ENCODE measurements around the gene PGM2L1. TPM values are rescaled to one million over a fixed set of nuclear protein-coding genes. Genes with fewer than 3 reads are reported as not detected.

Gene PGM2L1
- total RNA-seq, 1 donor from 2014 or later, result 97.2 TPM

GRCh38 chr11:74322667-74323066, 75.6 kb downstream of the PGM2L1 start:
- no peak overlapping the region for H3K4me3 Mint-ChIP-seq (ENCODE audit: unreplicated experiment)
- no peaks in the 10 kb centered on the region for H3K9me3 Mint-ChIP-seq (ENCODE audit: unreplicated experiment)
- no peak overlapping the region for H3K27ac Mint-ChIP-seq (ENCODE audit: unreplicated experiment)
- DNase-seq, result no peak
- H3K4me1 Mint-ChIP-seq (ENCODE audit: low read depth, unreplicated experiment), result peaks cover 16% of the 10 kb centered on the region
- no peaks in the 10 kb centered on the region for H3K27me3 Mint-ChIP-seq (ENCODE audit: unreplicated experiment)
- peaks cover 5% of the 10 kb centered on the region for H3K36me3 Mint-ChIP-seq (ENCODE audit: unreplicated experiment)
- TF ChIP-seq CTCF (IDR thresholded peaks at IDR 0.05; ENCODE audit: partially characterized antibody, unreplicated experiment), result no peak

- Mint-ChIP-seq H3K27me3 (ENCODE audit: unreplicated experiment) (no peaks in the 10 kb centered on the region), H3K27ac (ENCODE audit: unreplicated experiment) (no peak overlapping the region), H3K9me3 (ENCODE audit: unreplicated experiment) (no peaks in the 10 kb centered on the region), H3K4me3 (ENCODE audit: unreplicated experiment) (no peak overlapping the region), H3K36me3 (ENCODE audit: unreplicated experiment) (no peaks in the 10 kb centered on the region), H3K4me1 (ENCODE audit: low read depth, unreplicated experiment) (peaks cover 14% of the 10 kb centered on the region)
- peak; percentile 41 for DNase-seq
- TF ChIP-seq CTCF (IDR thresholded peaks at IDR 0.05; ENCODE audit: partially characterized antibody, unreplicated experiment), result peak; percentile 60
Observed at GRCh38 chr11:74321487-74322188, 76.6 kb downstream of the PGM2L1 start.

- Mint-ChIP-seq H3K27ac (ENCODE audit: unreplicated experiment) (no peak overlapping the region), H3K4me1 (ENCODE audit: low read depth, unreplicated experiment) (peaks cover 3% of the 10 kb centered on the region), H3K9me3 (ENCODE audit: unreplicated experiment) (no peaks in the 10 kb centered on the region), H3K4me3 (ENCODE audit: unreplicated experiment) (no peak overlapping the region), H3K36me3 (ENCODE audit: unreplicated experiment) (no peaks in the 10 kb centered on the region), H3K27me3 (ENCODE audit: unreplicated experiment) (no peaks in the 10 kb centered on the region)
- no peak for TF ChIP-seq CTCF (IDR thresholded peaks at IDR 0.05; ENCODE audit: partially characterized antibody, unreplicated experiment)
- no peak for DNase-seq
Observed at GRCh38 chr11:74320538-74320937, 77.7 kb downstream of the PGM2L1 start.

- Mint-ChIP-seq H3K27me3 (ENCODE audit: unreplicated experiment) (no peaks in the 10 kb centered on the region), H3K36me3 (ENCODE audit: unreplicated experiment) (no peaks in the 10 kb centered on the region), H3K4me3 (ENCODE audit: unreplicated experiment) (no peak overlapping the region), H3K9me3 (ENCODE audit: unreplicated experiment) (no peaks in the 10 kb centered on the region), H3K27ac (ENCODE audit: unreplicated experiment) (no peak overlapping the region), H3K4me1 (ENCODE audit: low read depth, unreplicated experiment) (no peaks in the 10 kb centered on the region)
- TF ChIP-seq CTCF (IDR thresholded peaks at IDR 0.05; ENCODE audit: partially characterized antibody, unreplicated experiment), result no peak
- no peak for DNase-seq
Observed at GRCh38 chr11:74319139-74319816, 79.0 kb downstream of the PGM2L1 start.
